ENCODE measurements around the gene SP100. TPM values are rescaled to one million over a fixed set of nuclear protein-coding genes. Genes with fewer than 3 reads are reported as not detected.

SP100 gene
- total and polyA plus RNA-seq, 2 of the 8 experiments (the other 6 are each of a cell fraction or from before 2014, with no cell fraction given) = 0.06 to 1.1 TPM

DNA sequence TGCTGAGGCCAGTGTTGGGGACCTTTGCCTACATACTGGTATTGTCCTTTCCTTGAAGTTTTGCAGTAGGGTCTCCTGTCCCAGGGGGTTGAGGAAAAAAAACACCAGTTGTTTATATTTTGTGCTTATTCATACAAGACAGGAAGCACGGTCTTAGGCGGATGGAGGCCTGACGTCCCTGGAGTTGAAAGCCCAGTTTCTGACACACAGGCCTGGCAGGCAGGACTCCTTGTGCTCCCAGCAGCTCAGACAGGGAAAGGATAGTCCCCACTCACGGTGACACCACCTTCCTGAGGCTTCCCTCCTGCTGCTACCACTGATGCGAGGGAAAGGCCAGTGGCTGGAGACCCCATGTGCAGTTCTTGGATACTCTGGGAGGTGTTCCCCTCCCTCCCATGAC is 15.5 kb upstream of the SP100 start:
- DNase-seq (ENCODE audit: low read depth in 1 of 2, low spot score in 2 of 2) (no peak), FAIRE-seq (no peak)
- Histone ChIP-seq H3K18ac (ENCODE audit: extremely low read depth, low read length) (no peak overlapping the region), H4K91ac (replicated peaks; ENCODE audit: insufficient read length, low read length) (no peak overlapping the region), H2BK15ac (ENCODE audit: low read length) (no peak overlapping the region), H3K4ac (replicated peaks; ENCODE audit: insufficient read length, low read depth, low read length) (no peak overlapping the region), H3K23me2 (ENCODE audit: low read depth, low read length) (no peaks in the 10 kb centered on the region), H3K4me2 (ENCODE audit: insufficient read depth in 1 of 2, low read depth in 2 of 2, low read length in 2 of 2) (no peak overlapping the region), H2AK5ac (ENCODE audit: low read depth, low read length) (no peak overlapping the region), H2BK20ac (ENCODE audit: low read length) (no peak overlapping the region), H4K5ac (ENCODE audit: insufficient read length, low read depth, low read length) (no peak overlapping the region), H3K36me3 (ENCODE audit: control insufficient read depth in 2 of 4, insufficient read depth in 4 of 4, low read length in 3 of 4) (no peaks in the 10 kb centered on the region), H3K79me1 (ENCODE audit: low read depth, low read length) (no peaks in the 10 kb centered on the region), H3K27me3 (replicated peaks in 1 of 4; ENCODE audit: control insufficient read depth in 3 of 4, extremely low read depth in 1 of 4, insufficient read depth in 3 of 4, low read length in 3 of 4) (no peaks in the 10 kb centered on the region), H4K8ac (ENCODE audit: extremely low read depth, insufficient read depth, low read length) (no peak overlapping the region), H3K56ac (replicated peaks; ENCODE audit: insufficient read length, low read depth, low read length) (no peak overlapping the region), H3K4me3 (ENCODE audit: extremely low read depth in 1 of 4, insufficient read depth in 2 of 4, low read depth in 3 of 4, low read length in 4 of 4) (no peak overlapping the region), H3K9me3 (ENCODE audit: insufficient read depth in 2 of 2, low read depth in 1 of 2, low read length in 1 of 2) (no peaks in the 10 kb centered on the region), H2BK5ac (ENCODE audit: low read depth, low read length) (no peak overlapping the region), H2BK12ac (ENCODE audit: low read depth, low read length) (no peak overlapping the region), H3K23ac (ENCODE audit: insufficient read length) (no peak overlapping the region), H4K20me1 (replicated peaks in 1 of 2; ENCODE audit: control insufficient read depth in 1 of 2, insufficient read depth in 2 of 2, low read length in 2 of 2) (no peaks in the 10 kb centered on the region), H3K9ac (replicated peaks in 1 of 4; ENCODE audit: extremely low read depth in 1 of 4, low read depth in 3 of 4, low read length in 3 of 4) (no peak overlapping the region), H2BK120ac (replicated peaks; ENCODE audit: low read depth, low read length) (no peak overlapping the region), H3K14ac (ENCODE audit: insufficient read length) (no peak overlapping the region), H3K79me2 (ENCODE audit: control insufficient read depth in 1 of 2, insufficient read depth in 2 of 2, low read length in 2 of 2) (no peaks in the 10 kb centered on the region), H3K27ac (ENCODE audit: low read depth, low read length) (no peak overlapping the region), H2AFZ (ENCODE audit: low read length) (no peak overlapping the region), H3K4me1 (replicated peaks in 1 of 4; ENCODE audit: control insufficient read depth in 3 of 4, insufficient read depth in 4 of 4, low read length in 3 of 4) (no peaks in the 10 kb centered on the region)
- TF ChIP-seq CHD2 (IDR thresholded peaks at IDR 0.05; ENCODE audit: low read length) (no peak), RAD21 (IDR thresholded peaks at IDR 0.05 in 1 of 2, conservative IDR thresholded peaks at IDR 0.05 in 1 of 2; ENCODE audit: low read depth in 2 of 2, low read length in 2 of 2) (no peak), TCF12 (IDR thresholded peaks at IDR 0.05; ENCODE audit: low read depth, low read length) (no peak), ZNF274 (IDR thresholded peaks at IDR 0.05; ENCODE audit: borderline replicate concordance, extremely low read depth, low read length) (no peak), ATF3 (IDR thresholded peaks at IDR 0.05; ENCODE audit: insufficient read depth, low read depth, low read length) (no peak), SIX5 (IDR thresholded peaks at IDR 0.05; ENCODE audit: low read depth, low read length) (no peak), MAX (IDR thresholded peaks at IDR 0.05) (no peak), HDAC2 (IDR thresholded peaks at IDR 0.05; ENCODE audit: borderline replicate concordance in 1 of 2, low read depth in 2 of 2, low read length in 2 of 2) (no peak), BACH1 (IDR thresholded peaks at IDR 0.05; ENCODE audit: low read length) (no peak), GTF2F1 (IDR thresholded peaks at IDR 0.05; ENCODE audit: borderline replicate concordance, low read depth, low read length) (no peak), SUZ12 (IDR thresholded peaks at IDR 0.05; ENCODE audit: low read length) (no peak), SIRT6 (IDR thresholded peaks at IDR 0.05; ENCODE audit: low read length) (no peak), TAF1 (IDR thresholded peaks at IDR 0.05; ENCODE audit: low read depth, low read length) (no peak), SAP30 (IDR thresholded peaks at IDR 0.05; ENCODE audit: insufficient read depth, insufficient replicate concordance, low read length) (no peak)
- POLR2A ChIA-PET (ENCODE audit: partially characterized antibody) = no interaction called here
- CTCF ChIA-PET (ENCODE audit: partially characterized antibody) = no interaction called here
- 81% methylated on average over 5 of the region's 5 CpGs; no CpG with 5 or more reads in 1 of the 2 experiments for WGBS, 2 experiments (ENCODE audit: extremely low coverage in 1 of 2, insufficient coverage in 1 of 2, insufficient read length in 1 of 2, insufficient replicate concordance in 2 of 2, low coverage in 1 of 2, low lambda C conversion rate in 2 of 2, missing lambda C conversion rate in 1 of 2)
